CD4-positive, alpha-beta T cell treated with Interleukin-17A for 1 hour (primary cell): Measurements from ENCODE around the gene LGR4.
A peak's percentile ranks its signal among the peaks of the same experiment; 100 is the strongest.
"Not testable (repeated sequence)": the region's sequence is repeated elsewhere in the genome, so short reads cannot be mapped to it uniquely, and the experiment has no call there.

Experiments
- DNase-seq: peaks from one replicate; pipeline ENCODE4 v3.0.0-alpha.2; 2020

The LGR4 gene

DNA sequence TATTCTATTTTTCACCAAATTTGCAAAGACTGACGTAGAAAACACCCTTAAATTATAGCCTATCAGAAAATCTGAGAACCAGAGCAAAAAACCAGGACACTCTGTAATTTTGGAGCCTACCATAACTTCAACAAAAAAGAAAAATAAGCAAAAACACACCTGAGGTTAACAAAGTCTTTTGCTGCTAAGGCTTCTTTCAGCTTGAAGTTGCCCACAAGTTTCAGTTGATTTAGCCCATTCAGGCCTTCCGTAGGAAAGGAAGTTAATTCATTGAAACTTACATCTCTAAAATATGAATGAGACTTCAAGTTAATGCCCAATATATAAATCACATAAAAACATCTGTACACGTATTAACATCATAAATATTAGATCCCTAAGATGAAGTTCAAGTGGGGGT lies 99.2 kb downstream of the LGR4 start:
- no peak for DNase-seq

DNA sequence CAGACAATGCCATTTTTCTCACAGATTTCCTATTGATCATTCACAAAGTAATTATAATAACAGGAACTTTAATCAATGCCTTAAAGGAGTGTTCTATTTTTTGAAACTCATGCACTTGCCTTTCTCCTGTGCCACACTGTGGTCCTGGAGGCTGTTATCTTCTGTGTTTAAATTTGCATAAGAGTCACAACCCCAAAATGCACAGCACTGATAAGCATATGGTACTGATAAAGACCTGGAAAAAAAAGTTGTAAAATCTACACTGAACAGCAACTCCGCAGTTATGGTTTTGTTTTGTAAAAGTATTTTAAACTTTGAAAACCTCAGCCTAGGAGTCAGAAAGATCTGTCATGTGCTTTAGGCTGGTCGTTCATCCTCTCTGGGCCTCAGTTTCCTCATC lies 100.4 kb downstream of the LGR4 start:
- DNase-seq = no peak

DNA sequence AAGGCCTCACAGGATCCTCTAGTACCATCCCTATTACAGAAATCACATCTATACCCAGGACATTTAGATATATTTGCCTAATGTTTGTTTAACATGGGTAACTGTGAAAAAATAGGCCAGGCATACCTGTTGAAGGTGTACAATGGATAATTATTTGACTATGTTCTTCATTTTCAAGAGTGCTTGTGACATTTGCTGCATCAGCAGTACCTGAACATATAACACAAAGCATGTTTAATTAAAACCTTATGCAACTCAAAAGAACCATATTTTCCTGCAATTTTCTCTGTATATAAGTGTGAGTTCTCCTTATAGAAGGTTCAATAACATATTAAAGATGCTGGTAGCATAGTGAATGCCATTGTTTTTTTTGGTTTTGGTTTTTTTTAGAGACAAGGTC lies 101.1 kb downstream of the LGR4 start:
- DNase-seq = no peak

DNA sequence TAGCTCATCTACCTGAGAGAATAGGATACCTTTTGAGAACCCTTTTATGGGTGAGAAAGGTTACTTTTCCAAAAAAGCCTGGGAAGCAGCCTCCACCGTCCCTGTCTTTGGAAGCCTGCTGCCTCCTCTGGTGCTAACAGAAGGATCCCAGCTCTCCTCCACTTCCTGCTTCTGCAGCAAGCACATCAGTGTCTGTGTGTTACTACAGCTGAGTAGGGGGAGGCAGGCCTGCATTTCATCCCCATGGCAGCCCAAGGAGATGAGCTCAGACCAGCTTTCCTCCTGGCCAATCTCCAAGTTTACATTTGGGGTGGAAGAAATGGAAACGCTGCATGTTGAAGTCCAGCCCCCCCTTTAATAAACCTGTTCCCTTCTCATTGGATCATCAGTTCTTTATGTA lies 102.2 kb downstream of the LGR4 start:
- no peak for DNase-seq

DNA sequence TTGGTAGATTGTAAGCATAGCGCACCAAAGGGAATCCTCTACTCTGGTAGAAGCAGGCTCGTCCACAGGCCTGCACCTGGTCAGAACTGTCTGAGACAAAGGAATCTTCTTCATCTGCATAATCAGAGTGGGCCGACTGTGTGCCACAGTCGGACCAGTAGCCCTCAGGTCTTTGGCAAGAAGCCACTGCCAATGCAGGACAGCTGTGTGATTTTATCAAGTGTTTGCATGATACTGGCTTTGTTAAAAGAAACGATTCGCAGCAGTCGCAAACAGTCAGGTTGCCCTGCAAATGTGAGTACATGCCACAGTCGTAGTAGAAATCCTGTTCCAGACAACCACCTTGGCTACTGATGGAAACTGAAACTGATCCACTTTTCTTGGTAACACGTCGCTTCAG lies 104.7 kb downstream of the LGR4 start:
- no peak for DNase-seq

DNA sequence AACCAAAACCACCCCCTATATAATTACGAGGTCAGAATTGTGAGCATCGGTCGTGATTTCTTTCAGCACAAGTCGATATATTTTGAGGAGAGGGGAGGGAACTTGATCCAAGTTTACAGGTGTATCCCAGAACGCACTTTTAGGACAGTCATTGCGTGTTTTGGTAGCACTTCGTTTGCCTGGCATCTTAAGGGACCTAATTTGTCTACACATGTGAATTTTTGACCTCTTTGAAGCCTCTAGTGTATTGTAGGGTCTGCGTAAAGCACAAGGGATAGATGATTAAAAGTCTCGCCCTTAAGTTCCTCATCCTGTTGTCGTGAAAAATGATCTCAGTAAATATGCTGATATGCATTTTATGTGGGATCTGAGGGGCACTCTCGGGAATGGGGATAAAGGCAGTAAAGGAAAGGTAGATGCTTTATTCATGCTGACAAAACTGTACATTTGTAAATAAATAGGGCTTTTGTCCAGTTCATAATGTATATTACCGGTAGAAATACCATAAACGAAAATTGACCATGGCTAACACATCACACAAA lies 108.9 kb downstream of the LGR4 start:
- DNase-seq = no peak

DNA sequence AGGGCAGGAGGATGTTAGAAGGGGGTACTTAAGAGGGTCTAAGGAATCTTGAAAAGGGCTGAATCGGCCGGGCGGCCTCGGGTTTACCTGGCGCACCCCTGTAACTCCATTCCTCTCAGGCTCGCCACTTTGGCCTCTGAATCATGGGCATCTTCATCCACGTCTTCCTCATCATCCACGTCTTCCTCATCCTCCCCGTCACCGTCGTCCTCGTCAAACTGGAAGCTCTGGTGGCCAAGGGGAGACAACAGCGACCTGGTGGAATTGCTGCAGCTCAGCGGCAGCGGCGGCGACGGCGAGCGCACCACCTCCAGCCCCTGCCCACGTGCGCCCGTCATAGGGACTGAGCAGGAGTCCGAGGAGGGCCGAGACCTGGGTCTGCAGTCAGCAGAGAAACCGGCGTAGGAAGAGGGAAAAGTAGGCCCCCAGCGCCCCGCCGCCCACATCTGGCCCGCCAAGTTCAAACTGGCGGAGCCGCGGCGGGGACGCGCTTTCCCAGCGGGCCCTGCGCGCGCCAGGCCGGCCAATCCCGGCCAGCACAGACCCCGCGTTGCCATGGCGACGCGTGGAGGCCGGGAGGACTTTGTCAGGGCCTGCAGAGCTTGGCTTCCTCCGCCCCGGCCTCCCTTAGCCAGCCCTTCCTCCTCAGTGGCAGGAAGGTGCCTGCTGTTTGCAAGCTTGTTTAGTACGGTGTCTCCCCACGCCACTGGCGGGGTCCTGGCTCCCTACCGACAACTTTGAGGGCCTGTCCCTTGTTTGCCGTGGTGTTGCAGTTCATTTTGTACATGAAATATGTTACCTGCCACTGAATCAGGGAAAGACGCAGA lies 109.6 kb downstream of the LGR4 start, which contains the start of gene CCDC34:
Gene CCDC34 (minus strand): TSS at position 467 of the 827 bp plus-strand sequence. CDS start 21 bp downstream, at position 446.
- DNase-seq = peak; percentile 89

DNA sequence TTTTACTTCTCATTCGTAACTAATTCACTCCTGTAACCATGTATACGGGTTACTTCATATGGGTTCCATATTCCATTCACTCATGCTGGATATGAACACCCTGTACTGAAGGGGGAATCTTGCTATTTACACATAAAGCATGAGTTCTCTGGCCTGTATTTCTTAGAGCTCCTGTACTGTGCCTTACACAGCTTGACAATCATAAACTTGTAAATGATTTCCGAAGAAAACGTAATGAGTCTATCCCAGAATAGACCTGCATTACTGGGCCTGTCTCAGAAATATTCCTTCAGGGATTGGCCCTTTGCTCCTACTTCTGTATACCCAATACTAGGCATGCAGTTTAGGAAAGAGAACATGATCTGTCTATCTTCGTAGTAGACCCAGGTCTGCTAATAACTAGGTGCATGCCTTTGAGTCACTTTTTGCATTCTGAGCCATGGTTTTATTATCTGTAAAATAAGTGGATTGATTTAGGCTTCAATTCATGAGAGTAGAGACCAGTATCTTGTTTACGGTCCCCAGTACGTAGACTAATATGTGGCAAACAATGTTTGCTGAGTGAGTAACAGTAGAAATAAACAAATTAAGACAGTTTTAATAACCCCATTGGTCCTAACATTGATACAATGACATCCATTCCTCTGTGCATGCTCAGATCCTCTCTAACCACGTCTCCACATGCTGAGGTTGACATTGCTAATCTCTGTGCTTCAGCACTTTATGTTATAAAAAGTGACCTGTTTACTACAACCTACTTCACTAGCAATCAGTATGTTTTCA lies 110.8 kb downstream of the LGR4 start:
- DNase-seq = no peak

DNA sequence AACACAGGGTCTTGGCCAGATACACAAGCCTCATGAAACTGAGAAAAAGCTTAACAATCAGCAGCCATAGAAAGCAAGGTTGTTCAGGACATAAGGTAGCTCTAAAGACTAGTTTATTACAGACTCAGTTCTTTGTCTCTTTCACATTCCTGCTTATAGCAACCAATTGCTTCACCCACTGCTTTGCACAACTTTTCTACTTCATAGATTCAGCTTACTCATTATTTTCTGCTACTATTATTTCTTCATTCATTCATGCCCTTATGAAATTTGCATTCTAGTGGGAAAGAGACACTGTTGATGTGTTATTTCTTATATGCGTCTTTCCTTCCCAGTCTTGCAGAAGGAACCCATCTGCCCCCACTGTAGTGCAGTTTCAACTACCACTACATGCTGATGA lies 114.3 kb downstream of the LGR4 start:
- DNase-seq = no peak

DNA sequence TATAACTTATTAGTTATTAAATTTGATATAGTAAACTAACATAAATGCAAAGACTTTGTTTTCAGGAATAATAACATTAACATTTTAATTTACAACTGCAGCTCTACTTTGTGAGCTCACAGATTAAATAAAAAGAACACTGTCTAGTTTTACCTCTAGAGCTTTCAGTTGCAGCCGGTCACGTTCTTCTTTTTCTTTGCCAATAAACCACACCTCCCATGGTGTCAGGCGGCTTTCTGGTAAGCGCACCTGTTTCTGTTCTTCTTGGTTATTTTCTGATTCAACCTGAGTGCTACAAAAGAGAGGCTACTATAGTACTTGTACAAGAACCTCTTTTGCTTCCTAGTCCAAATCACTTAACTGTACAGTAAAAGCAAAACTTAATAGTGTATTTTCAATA lies 115.3 kb downstream of the LGR4 start:
- no peak for DNase-seq

DNA sequence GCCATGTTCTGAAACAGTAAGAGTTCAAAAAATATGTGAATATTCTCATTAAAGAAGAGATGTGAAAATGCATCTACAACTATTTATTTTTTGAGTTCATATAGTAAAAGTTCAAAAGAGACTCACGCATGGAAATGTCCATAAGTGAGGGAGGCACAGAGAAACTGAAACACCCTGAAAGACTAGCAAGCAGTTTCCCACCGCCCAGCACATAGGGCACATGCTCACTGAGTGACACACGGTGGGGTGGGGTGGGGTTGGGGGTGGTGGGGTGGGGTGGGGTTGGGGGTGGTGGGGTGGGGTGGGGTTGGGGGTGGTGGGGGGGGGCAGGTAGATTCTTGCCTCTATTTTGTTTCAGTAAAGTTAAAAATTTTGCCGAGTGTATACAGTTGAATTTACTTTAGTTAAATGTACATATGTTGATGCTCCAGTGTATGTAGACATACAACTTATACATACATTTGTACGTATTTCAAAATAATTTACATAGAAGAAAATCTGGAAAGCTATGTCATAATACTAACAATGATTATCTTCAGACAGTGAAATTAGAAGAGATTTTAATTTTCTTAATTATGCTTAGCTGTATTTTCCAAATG lies 115.9 kb downstream of the LGR4 start:
- DNase-seq = no peak

DNA sequence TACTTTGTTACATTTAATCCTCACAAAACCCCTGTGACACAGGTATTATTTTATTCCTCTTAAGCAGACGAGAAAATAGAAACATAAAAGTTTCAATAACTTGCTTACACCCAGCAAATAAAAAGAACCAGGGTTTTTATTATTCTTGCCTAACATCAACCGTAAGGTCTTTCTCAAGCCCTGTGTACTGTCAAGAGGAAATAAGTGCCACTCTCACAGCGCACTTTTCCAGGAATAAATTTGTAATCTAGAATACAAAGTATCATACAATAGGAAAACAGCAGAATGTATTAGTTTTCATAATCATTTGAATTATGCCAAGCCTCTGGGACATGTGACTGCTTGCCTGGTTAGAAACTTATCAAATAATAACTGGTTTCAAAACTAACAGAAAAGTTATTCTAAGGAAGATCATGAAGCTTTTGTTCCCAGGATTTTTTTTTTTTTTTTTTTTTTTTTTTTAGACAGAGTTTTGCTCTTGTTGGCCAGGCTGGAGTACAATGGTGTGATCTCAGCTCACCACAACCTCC lies 117.0 kb downstream of the LGR4 start:
- no peak for DNase-seq

DNA sequence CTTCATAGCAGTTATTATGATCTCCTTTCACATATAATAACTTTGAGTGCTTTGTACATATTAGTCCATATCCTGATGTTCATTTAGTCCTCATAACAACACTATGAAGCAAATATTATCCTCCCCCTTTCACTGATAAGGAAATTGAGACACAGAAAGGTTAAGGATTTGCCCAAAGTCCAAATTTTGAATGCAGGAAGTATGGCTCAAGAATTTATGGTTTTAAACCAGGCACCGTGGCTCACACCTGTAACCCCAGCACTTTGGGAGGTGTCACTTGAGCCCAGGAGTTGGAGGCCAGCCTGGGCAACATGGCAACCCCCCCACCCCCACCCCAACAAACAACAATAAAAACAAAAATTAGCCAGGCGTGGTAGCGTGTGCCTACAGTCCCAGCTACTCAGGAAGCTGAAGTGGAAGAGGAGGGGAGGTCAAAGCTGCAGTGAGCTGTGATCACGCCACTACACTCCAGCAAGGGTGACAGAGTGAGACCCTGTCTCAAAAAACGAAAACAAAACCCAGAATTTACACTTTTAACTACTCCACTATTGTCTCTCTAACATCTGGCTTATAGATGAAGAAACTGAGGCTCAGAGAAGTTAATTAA lies 118.1 kb downstream of the LGR4 start:
- no peak for DNase-seq

DNA sequence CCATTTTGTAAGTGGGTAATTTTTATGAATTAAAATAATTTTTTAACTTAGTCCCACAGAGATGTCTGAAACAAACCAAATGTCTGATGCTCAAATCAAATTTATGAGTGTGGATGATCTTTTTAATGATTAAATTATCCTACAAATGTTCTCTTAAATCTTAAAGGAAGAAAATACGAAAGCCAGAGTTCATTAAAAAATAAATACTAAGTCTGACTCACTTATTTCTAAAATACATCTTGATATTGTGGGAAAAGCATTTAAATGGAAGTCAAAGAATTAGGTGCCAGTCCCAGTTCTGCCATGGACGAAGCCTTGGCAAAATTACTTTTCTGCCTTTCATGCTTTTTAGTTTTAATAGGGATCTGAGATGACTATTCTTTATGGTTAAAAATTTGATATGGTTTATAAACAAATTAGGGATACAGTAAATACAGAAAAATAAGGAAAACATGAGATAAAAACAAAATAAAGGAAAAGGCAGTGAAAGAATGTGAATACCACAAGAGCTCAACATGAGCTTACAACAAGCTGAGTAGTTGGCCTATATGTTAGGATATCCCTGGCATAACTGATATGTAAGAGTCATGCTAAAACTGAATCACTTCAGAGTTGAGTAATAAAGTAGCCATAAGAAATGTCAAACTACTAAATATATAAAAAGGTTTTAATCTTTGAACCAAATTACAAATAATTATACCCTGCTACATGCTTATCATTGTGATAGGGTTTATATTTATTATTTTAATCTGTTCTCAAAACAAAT lies 118.8 kb downstream of the LGR4 start:
- no peak for DNase-seq

DNA sequence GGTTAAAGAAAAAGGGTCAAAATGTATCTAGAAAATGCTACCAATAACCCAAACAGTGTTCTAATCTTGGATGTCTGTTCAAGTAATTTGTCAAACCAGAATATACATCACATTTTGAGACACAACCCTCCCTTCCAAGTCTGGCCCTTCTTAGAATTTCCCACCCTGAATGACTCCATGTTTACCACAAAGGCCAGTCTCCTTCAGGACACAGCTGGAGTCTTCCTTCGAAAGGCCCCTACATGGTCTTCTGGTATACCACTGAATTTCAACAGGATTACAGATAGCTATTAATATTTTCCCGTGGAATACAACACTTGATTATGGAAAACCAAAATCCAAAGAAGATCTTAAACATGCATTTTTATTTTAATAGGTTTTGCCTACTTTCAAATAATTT lies 119.8 kb downstream of the LGR4 start:
- DNase-seq = no peak

DNA sequence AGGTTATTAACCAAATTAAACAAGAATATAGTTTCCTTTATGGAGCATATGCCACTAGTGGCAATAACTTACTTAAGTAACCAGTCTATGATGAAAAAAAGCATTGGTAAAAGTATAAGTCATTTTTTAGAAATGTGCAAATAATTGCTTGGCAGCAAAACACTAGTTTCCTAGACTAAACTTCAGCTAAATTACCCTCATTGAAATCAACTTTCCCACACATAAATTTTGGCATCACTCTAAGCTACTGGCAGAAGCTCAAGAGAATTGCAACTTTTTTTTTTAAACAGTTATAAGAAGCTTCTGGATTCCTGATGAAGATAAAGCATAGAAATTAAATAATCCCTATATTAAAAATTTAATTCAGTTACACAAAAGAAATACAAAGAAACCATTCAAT lies 122.1 kb downstream of the LGR4 start:
- DNase-seq = no peak

DNA sequence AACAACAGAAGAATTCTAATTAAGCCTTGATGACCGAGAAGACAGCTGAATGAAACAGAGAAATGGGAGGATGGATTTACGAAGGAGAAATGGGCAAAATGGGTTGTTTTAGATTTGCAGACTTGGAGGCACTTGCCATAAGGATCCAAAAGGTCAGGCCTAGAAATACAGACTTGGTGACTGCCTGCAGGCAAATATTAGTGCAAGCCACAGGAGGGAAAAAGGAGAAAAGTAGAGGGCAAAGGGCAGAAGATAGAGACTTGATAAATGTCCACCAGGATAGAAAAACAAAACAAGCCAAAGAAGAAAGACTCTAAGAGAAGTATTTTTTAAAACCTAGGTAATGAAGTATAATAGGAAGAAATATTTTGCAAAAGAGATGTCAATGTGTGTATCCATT lies 122.7 kb downstream of the LGR4 start:
- DNase-seq = no peak

DNA sequence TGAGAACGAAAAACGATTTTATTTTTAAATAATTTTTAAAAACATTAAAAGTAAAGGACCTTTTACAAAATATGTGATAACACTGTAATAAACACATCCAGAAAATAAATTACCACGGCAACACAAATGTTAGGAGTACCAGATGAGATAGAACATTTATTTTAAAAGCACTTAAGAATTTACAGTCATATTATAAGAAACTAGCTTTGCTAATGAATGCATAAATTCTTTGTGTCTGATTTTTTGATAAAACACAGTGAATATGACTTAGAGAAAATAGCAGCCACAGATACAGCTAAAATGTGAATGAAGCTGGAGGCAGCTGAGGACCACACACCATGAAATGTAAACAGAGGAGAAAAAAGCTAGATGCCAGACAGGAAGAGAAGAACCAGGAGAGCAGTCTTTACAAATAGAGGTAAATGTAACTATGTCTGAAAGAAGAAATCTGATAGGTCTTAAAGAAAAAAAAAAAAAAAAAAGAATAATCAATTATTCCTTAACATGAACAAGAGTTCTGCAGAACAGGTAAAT lies 124.2 kb downstream of the LGR4 start:
- DNase-seq = no peak

DNA sequence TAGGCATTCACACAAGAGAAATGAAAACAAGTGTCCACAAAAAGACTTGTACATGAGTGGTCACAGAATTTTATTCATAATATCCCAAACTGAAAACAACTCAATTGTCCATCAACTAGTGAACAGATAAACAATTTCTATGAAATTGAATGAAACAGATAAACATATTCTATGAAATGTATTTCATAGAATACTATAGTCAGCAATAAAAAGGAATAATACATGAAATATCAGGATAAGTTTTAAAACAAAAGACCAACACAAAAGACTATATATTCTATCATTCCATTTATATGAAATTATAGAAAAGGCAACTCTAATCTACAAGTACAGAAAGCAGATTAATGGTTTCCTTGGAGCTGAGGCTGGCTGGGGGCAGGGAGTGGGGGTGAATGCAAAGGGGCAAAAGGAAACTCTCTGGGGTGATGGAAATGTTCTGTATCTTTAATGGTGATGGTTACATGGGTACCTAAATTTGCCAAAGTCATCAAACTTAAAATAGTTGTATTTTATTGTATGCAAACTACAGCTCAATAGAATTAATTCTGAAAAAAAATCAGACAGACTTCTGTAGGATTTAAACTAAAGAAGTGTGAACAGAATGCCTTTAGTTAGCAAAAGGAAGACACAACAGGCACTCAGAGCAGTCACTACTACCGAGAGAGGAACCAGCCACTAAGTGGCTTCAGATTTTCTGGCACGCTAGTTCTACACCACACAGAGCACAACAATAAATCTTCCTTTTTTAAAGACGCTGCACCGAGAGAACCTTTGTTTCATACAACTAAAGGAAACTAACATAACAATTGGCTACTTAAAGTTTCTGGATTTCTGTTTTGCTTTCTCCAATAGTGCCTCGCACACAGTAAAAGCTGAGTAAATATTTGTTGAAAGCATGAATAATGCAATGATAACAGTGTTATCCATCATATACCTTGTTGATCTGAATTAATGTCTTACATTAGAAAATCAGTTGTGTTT lies 124.9 kb downstream of the LGR4 start:
- DNase-seq = no peak

DNA sequence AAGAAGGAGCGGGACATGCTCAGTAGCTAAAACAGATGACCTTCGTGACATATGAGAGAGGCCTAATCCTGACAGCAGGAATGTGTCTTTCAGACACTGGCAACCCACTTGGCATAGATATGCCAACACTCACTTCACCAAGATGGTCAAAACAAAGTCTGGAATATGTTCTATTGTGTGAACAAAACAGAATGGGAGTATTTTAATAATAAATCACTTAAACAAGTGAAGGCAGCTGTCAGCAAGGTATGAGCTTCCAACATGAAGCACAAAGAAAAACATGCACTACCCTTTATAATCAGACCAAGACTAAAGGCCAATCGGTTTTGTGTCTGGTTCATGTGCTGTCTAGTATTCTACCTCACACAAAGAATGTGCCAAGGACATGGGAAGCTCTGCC lies 132.6 kb downstream of the LGR4 start:
- DNase-seq = no peak

DNA sequence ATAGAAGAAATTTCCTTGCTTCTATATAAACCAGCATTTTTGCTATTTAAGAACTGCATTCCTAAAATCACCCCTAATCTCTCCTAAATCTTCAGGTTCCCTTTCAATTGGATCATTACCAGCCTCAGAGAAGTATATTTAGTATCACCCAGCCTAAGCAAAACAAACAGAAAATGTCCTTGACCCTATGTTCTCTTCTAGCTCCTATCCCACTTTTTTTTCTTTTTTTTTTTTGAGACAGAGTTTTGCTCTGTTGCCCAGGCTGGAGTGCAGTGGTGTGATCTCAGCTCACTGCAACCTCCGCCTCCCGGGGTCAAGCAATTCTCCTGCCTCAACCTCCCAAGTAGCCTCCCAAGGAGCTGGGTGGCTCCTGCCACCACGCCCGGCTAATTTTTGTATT lies 137.8 kb downstream of the LGR4 start:
- not testable (repeated sequence) for DNase-seq
